ENCODE results near the gene SURF4. TPM values are rescaled to one million over a fixed set of nuclear protein-coding genes. Genes with fewer than 3 reads are reported as not detected.

SURF4 gene
- total RNA-seq, 1 experiment from 2014 or later, result 134 TPM

- no peaks in the 10 kb centered on the region for H3K27me3 ChIP-seq (ENCODE audit: insufficient read depth, low read length)
- BruUV-seq (replicated peaks), result no TSS peak
- RAD21 ChIA-PET (ENCODE audit: low non-redundant PET in 1 of 2, low total read pairs in 2 of 2, uncharacterized antibody in 2 of 2, unreplicated experiment in 2 of 2), result no interaction called here
- H3K4me1 ChIP-seq (ENCODE audit: control insufficient read depth in 1 of 2, insufficient read depth in 2 of 2, low read length in 2 of 2), result peaks cover 7 to 12% of the 10 kb centered on the region in 2 experiments
- H3K79me2 ChIP-seq (ENCODE audit: insufficient read depth, low read length), result peaks cover 13% of the 10 kb centered on the region; the same call in 1 of the 2 replicates
- no peak overlapping the region for H3K9ac ChIP-seq (ENCODE audit: low read length)
- no peak overlapping the region for H2AFZ ChIP-seq (ENCODE audit: low read depth, low read length, poor library complexity, severe bottlenecking)
- H3K4me2 ChIP-seq (ENCODE audit: low read length), result no peak overlapping the region
- H3K9me3 ChIP-seq (ENCODE audit: control insufficient read depth in 1 of 2, insufficient read depth in 1 of 2, low read depth in 1 of 2, low read length in 2 of 2), result no peaks in the 10 kb centered on the region
- H4K20me1 ChIP-seq (ENCODE audit: insufficient read depth), result no peaks in the 10 kb centered on the region
- CTCF ChIA-PET, result interaction anchor here (0.7 to 0.8 kb wide), 2 partner anchors 10 to 12 kb away, joined by 3 read pairs; no protein-coding TSS in a partner anchor
- DNase-seq (ENCODE audit: low read depth, low spot score) (no peak), ATAC-seq (0 out of 2 replicates have a peak, but pooled peaks have one; percentile 4)
- H3K36me3 ChIP-seq (ENCODE audit: control insufficient read depth in 1 of 2, insufficient read depth in 2 of 2, low read length in 2 of 2), result peaks cover 33 to 45% of the 10 kb centered on the region in 2 experiments
- H3K9me2 ChIP-seq (ENCODE audit: insufficient read depth), result no peaks in the 10 kb centered on the region
- POLR2A ChIA-PET, result interaction anchor here (1.0 kb wide), 1 partner anchor 15 kb away, joined by 4 read pairs; the partner anchor contains the start of genes SURF1 and SURF2
- no peak overlapping the region for H3K27ac ChIP-seq (ENCODE audit: low read depth, low read length)
- TF ChIP-seq SRF (IDR thresholded peaks at IDR 0.05; ENCODE audit: low read depth), result no peak
- no peak for TF ChIP-seq ATF3 (IDR thresholded peaks at IDR 0.05)
- no peak for TF ChIP-seq ZFX (IDR thresholded peaks at IDR 0.05)
- TF ChIP-seq TCF7L2 (IDR thresholded peaks at IDR 0.05; ENCODE audit: borderline replicate concordance, extremely low read depth, insufficient read depth, insufficient read length), result no peak
- TF ChIP-seq EZH2phosphoT487 (IDR thresholded peaks at IDR 0.05; ENCODE audit: borderline replicate concordance), result no peak
- no peak for TF ChIP-seq ELF1 (IDR thresholded peaks at IDR 0.05; ENCODE audit: borderline replicate concordance, low read depth)
- TF ChIP-seq CBX3 (IDR thresholded peaks at IDR 0.05; ENCODE audit: low read depth), result no peak
- TF ChIP-seq CTCF (IDR thresholded peaks at IDR 0.05 in 2 of 3, conservative IDR thresholded peaks at IDR 0.05 in 1 of 3; ENCODE audit: borderline replicate concordance in 1 of 3, insufficient read depth in 1 of 3, low read depth in 2 of 3, low read length in 2 of 3), result no peak
- TF ChIP-seq ZBTB33 (IDR thresholded peaks at IDR 0.05; ENCODE audit: extremely low read depth, insufficient replicate concordance, low read length), result no peak
- TF ChIP-seq SIN3A (IDR thresholded peaks at IDR 0.05; ENCODE audit: low read depth), result no peak
- no peak for TF ChIP-seq POLR2A (IDR thresholded peaks at IDR 0.05; ENCODE audit: borderline replicate concordance, extremely low read depth, insufficient read depth, insufficient read length)
- H3K4me3 ChIP-seq (replicated peaks in 1 of 2; ENCODE audit: low read depth in 1 of 2, low read length in 2 of 2), result no peak overlapping the region
- intact Hi-C loops (cut with micrococcal nuclease), result no loop called here
These were observed 34.3 kb downstream of the SURF4 start for GRCh38 chr9:133341369-133342068.

Measured in HCT116 (cell line).